Muscle of back (tissue), 11 donors: ENCODE data around the gene PTAFR. TPM values are rescaled to one million over a fixed set of nuclear protein-coding genes. Genes with fewer than 3 reads are reported as not detected.
"Not testable (repeated sequence)": the region's sequence is repeated elsewhere in the genome, so short reads cannot be mapped to it uniquely, and the experiment has no call there.

Experiments used
- DNase-seq, 3 donors: peaks; one replicate each; pipeline versions ENCODE4 v3.0.0 to v3.0.0-alpha.2; 2013
- polyA plus RNA-seq, 10 donors: library from polyadenylated mRNA; unstranded; fragments of 120-200 nt; gene quantifications; one replicate each; pipeline ENCODE4 v1.2.1, GENCODE V29; 2013; ENCODE audit not compliant: insufficient read length in 10 of 10

PTAFR gene
- polyA plus RNA-seq, 10 donors = 1.5 to 2.6 (median 2.0) TPM

- DNase-seq = no peak
Observed at GRCh38 chr1:28145728-28146127, 30.8 kb downstream of the PTAFR start.

GRCh38 chr1:28144203-28145135, 32.0 kb downstream of the PTAFR start:
- no peak for DNase-seq

GRCh38 chr1:28143496-28144202, 32.8 kb downstream of the PTAFR start:
- no peak for DNase-seq

GRCh38 chr1:28141685-28142084, 34.8 kb downstream of the PTAFR start:
- DNase-seq = no peak

GRCh38 chr1:28139866-28140265, 36.6 kb downstream of the PTAFR start:
- not testable (repeated sequence) for DNase-seq

- peak in 2 of 3 donors; percentile 9 to 29 for DNase-seq
Observed at GRCh38 chr1:28139025-28139712, 37.3 kb downstream of the PTAFR start.

GRCh38 chr1:28136922-28137613, 39.4 kb downstream of the PTAFR start:
- DNase-seq = no peak

- no peak for DNase-seq
Observed at GRCh38 chr1:28136169-28136921, 40.1 kb downstream of the PTAFR start.

- DNase-seq = no peak
Observed at GRCh38 chr1:28135371-28136168, 40.9 kb downstream of the PTAFR start.

GRCh38 chr1:28134651-28135207, 41.8 kb downstream of the PTAFR start:
- DNase-seq = no peak

- DNase-seq = no peak
Observed at GRCh38 chr1:28132171-28133167, 44.0 kb downstream of the PTAFR start.

- DNase-seq = no peak
Observed at GRCh38 chr1:28130901-28131300, 45.6 kb downstream of the PTAFR start.

- no peak for DNase-seq
Observed at GRCh38 chr1:28129150-28129549, 47.3 kb downstream of the PTAFR start.

GRCh38 chr1:28127617-28128257, 48.8 kb downstream of the PTAFR start:
- DNase-seq = no peak

GRCh38 chr1:28126783-28127490, 49.6 kb downstream of the PTAFR start:
- DNase-seq = no peak

GRCh38 chr1:28126212-28126611, 50.3 kb downstream of the PTAFR start:
- no peak for DNase-seq

- no peak for DNase-seq
Observed at GRCh38 chr1:28123461-28123961, 53.0 kb downstream of the PTAFR start.
